ACHN (cell line): Measurements from ENCODE around the gene ATP6V0A4.
"Not testable (repeated sequence)": the region's sequence is repeated elsewhere in the genome, so short reads cannot be mapped to it uniquely, and the experiment has no call there.

Source experiments
- DNase-seq: peaks from one replicate; pipeline ENCODE4 v3.0.0-alpha.2; 2015
- in situ Hi-C: cut with HindIII; loops from 2 replicates; pipeline ENCODE4 v1.10.0; 2017; ENCODE audit warnings: low sequenced_read_pairs, low pct_ligation_motif_present, low pct_unique_long_range_greater_than_20kb

ATP6V0A4 gene

GRCh38 chr7:138813945-138814344 is 15.9 kb upstream of the ATP6V0A4 start:
- in situ Hi-C loops, result no loop called here
- DNase-seq, result no peak

- DNase-seq, in situ Hi-C loops: not testable (repeated sequence)
Observed at GRCh38 chr7:138811327-138811726, 13.3 kb upstream of the ATP6V0A4 start.

- no peak for DNase-seq
- in situ Hi-C loops, result no loop called here
Observed at GRCh38 chr7:138809346-138809745, 11.3 kb upstream of the ATP6V0A4 start.

GRCh38 chr7:138804618-138805017 is 6.6 kb upstream of the ATP6V0A4 start:
- in situ Hi-C loops, result no loop called here
- DNase-seq, result no peak

DNA sequence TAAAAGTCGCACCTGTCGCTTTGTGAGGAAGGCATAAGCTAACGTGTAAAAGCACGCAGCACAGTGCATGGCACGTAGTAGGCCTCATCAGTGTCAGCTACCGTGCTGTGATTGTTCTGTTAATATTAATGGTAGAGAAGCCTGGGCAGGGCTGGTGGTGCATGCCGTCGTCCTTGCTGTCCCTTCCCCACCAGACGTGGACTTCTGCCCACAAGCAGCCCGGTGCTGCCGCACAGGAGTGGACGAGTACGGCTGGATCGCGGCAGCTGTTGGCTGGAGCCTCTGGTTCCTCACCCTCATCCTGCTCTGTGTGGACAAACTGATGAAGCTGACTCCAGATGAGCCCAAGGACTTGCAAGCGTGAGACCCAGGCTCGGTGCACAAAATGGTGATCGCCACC is 4.7 kb upstream of the ATP6V0A4 start:
- DNase-seq, result no peak
- in situ Hi-C loops, result no loop called here

GRCh38 chr7:138801256-138801655 is 3.3 kb upstream of the ATP6V0A4 start:
- in situ Hi-C loops, result no loop called here
- no peak for DNase-seq

DNA sequence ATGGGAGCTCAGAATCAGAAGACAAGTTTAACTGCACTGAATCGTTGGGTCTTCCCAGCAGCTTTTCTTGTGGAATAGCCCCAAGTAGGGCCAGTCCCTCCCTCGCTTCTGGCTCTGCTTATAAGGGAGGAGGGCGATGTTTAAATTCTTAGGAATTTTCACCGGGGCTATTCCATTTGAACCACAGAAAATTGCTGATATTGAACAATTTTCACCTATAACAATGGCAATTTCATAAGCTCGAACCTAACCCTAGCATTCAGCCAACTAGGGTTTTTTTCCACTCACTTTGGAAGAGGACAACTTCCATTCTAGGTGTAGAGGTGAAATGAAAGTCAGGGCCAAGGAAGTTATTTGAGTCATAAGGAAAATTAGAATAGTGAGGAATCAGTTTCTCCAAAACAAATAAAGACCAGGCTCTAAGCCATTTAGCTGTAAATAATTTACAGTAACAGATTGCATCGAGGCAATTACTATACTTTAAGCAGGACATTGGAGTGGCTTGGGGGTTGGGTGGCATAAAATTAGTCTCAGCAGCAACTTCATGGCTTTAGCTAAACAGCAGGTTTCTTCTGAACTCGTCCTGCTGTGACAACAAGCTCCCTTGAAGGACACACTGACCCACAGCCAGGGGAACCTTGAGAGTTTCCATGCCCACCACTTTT is 1.5 kb upstream of the ATP6V0A4 start:
- in situ Hi-C loops, result no loop called here

GRCh38 chr7:138798836-138799235 is 840 bp upstream of the ATP6V0A4 start:
- in situ Hi-C loops, result no loop called here
- DNase-seq, result no peak

More for the DNA sequence above, 1.5 kb upstream of the ATP6V0A4 start:
- DNase-seq, result no peak

DNA sequence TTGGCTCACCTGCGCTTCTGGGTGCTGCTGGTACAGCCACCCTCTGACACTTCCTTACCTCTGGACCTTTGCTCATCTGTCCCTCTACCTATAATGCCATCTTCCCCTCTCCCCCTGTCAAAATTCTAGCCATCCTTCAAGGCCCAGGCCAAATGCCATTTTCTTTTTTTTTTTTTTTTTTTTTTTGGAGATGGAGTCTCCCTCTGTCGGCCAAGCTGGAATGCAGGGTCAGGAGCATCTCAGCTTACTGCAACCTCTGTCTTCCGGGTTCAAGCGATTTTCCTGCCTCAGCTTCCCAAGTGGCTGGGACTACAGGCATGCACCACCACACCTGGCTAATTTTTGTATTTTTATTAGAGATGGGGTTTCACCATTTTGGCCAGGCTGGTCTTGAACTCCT is 950 bp downstream of the ATP6V0A4 start:
- in situ Hi-C loops, DNase-seq: not testable (repeated sequence)

DNA sequence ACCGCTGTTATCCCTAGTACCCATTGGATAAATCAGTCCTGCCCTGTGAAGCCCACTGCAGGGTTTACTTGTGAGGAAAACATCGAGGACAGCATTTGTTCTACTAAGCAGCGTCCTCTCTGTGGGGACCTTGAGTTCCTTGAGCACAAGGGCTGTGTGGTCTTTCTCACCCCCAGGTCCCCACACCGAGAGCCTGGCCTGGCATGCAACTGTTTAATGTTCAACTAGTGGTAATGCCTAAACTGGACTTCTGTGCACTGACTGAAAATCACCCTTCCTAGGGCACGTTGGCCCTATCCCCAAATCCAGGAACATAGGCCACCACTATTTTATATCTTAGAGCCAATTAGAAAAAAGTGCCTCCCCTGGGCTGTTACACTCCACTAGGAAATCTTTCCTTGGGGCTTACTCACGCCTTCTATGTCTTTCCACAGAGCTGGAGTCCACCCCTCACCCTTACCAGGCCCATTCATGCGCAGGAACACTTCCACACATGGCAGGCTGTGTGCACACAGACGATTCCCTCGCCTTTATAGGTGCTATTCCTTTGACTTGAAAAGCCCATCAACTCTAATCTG is 1.9 kb downstream of the ATP6V0A4 start:
- DNase-seq, result peak; percentile 12
- in situ Hi-C loops, result no loop called here

DNA sequence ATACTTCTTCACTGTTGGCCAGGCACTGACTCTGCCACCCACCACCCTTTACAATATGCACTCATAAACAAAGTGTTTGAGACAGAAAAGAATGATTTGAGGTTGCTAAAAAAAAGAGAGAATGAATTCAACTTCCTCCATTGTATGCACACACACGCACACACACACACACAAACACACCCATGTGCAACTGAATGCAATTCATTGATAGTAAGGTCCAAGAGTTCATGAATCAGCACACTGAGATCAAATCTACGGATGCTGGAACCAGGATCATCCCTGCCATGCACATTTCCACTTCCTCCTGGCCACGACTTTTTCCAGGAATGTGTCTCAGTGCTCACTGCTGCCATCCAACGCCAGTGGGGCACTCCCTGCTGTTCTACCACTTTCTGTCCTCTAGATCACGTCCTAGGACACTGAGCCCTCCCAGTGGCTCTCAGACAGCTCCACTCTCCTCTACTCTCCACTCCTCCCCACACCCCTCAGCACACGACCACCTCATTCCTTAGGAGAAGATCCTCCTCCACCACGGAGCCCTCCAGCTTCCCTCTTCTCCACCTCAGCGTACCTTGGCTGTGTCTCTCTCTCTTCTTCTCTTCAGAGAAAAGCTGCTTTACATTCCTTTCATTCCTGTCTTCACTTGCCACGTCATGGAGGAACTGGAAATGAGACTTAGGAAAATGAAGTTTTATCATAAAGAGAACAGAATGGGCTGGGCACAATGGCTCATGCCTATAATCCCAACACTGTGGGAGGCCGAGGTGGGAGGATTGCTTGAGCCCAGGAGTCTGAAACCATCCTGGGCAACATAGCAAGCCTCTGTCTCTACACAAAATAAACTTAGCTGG is 12.2 kb downstream of the ATP6V0A4 start:
- peak; percentile 27 for DNase-seq
- in situ Hi-C loops, result no loop called here

DNA sequence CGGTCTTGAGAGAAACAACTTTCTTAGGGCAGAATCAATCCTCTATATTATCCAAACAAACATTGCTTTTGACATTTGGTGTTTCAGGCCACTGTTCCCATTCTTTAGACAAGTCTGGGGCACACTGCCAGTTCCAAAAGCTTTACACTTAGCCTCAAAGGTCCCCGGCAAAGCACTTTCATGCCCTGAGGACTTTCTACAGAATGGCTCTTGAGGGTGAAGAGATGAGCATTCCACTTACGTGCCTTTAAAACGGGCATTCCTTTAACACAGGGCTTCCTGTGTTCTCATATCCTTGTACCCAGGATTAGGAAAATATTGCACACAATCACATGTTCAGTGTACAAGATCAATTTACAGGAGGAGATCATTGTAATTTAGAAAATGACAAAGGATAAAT is 13.3 kb downstream of the ATP6V0A4 start:
- no peak for DNase-seq
- in situ Hi-C loops, result no loop called here

- in situ Hi-C loops, result no loop called here
- no peak for DNase-seq
Observed at GRCh38 chr7:138781004-138781403, 17.0 kb downstream of the ATP6V0A4 start.

DNA sequence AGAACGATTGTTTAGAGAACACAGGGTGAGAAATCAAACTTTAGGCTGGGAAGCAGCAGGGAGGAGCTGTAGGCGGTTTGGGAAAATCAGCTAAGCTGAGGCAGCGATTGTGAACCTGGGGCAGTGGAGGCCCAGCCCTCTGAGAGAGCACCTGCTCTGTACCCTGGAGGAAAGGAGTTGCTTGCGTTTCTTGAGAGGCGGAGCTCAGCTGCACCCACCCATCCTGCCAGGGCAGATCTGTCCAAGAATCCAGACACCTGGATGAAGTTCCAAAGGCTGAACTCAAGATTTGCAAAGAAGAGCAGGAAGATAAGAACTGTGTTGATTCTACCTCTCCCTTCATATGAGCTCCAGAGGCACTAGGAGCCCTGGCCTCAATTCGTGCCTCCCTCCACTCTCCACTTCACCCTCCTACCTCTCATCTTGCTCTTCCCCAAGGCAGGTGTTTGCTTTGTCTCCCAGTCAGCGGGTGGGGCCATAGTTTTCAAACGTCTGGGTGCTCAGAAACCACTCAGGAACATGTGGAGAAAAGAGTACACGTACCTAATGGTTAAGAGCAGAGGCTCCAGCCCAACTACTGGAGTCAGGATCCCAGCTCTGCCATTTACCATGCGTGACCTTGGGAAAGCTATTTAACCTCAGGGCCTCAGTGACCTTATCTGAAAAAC is 21.7 kb downstream of the ATP6V0A4 start:
- in situ Hi-C loops, result no loop called here

GRCh38 chr7:138773817-138774216 is 24.2 kb downstream of the ATP6V0A4 start:
- in situ Hi-C loops, result no loop called here
- no peak for DNase-seq

More for the DNA sequence above, 21.7 kb downstream of the ATP6V0A4 start:
- DNase-seq, result no peak

GRCh38 chr7:138773176-138773575 is 24.8 kb downstream of the ATP6V0A4 start:
- in situ Hi-C loops, result no loop called here
- DNase-seq, result no peak

- in situ Hi-C loops, result no loop called here
- no peak for DNase-seq
Observed at GRCh38 chr7:138770904-138771303, 27.1 kb downstream of the ATP6V0A4 start.

- DNase-seq, result no peak
- in situ Hi-C loops, result no loop called here
Observed at GRCh38 chr7:138768241-138768640, 29.8 kb downstream of the ATP6V0A4 start.

DNA sequence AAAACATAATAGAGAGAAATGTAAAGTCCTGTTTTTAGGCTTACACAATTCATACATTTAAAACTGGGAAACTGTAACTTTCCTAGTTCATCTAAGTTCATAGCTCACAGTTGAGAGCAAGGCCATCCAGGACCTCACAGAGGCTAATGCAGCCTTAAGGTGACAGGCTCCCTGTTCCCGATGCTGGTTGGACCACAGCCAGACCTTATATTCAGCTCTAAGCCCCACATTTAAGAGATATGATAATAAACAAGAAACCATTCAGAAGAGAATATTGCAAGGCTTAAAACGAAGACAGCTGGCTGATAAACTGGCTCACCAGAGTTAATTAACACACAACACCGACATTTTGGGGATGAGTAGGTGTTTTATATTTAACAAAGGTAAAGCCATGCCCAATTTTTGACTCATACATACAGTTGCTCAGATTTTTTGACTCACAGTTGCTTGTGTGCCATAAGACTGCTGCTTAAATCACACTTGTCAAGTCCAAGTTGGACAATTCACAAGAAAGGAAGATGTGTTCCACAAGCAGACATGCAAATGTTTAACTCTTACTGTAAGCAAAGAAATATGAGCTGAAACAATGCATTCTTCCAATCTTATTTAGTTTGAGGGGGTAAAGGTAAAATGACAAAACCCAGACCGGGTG is 41.3 kb downstream of the ATP6V0A4 start:
- in situ Hi-C loops, result no loop called here
- DNase-seq, result peak; percentile 31
